Right atrium auricular region (tissue), 2 donors: ENCODE results near the gene KAZN. TPM values are rescaled to one million over a fixed set of nuclear protein-coding genes. Genes with fewer than 3 reads are reported as not detected.

ENCODE experiments used
- DNase-seq: peaks from one replicate; pipeline ENCODE4 v3.0.0-alpha.2; 2019; ENCODE audit warnings: low spot score
- H3K27ac ChIP-seq, 2 donors: fragments of 200-600 bp; sonication (generic); 1 replicate in 1 of 2; 2 replicates in 1 of 2; pipeline ENCODE4 v1.5.1; 2016 to 2019
- H3K27me3 ChIP-seq, 2 donors: fragments of 200-600 bp; sonication (generic); one replicate each; pipeline versions ENCODE4 v1.5.1 to v1.6.0; 2017 to 2019
- H3K36me3 ChIP-seq: fragments of 200-600 bp; sonication (generic); one replicate; pipeline ENCODE4 v1.5.1; 2016
- H3K4me1 ChIP-seq, 2 donors: fragments of 200-600 bp; sonication (generic); one replicate each; pipeline versions ENCODE4 v1.5.1 to v1.6.0; 2017 to 2019
- H3K4me3 ChIP-seq, 2 donors: fragments of 200-600 bp; sonication (generic); 1 replicate in 1 of 2; 2 replicates in 1 of 2; pipeline ENCODE4 v1.5.1; 2017 to 2019; ENCODE audit warnings: mild to moderate bottlenecking in 1 of 2, moderate library complexity in 1 of 2
- H3K9me3 ChIP-seq, 2 donors: fragments of 200-600 bp; sonication (generic); one replicate each; pipeline ENCODE4 v1.5.1; 2019
- total RNA-seq, 2 donors: library from RNA; depleted of rRNA; stranded (reverse); fragments of >200 nt; gene quantifications; one replicate each; pipeline ENCODE4 v1.1.0, GENCODE V29; 2016
- TF ChIP-seq, protein P1 (sequence below), 2 donors: fragments of 200-600 bp; sonication (generic); IDR thresholded peaks; one replicate each; pipeline ENCODE4 v1.5.1; 2019; ENCODE audit warnings: antibody characterized with exemption in 2 of 2

The KAZN gene
- total RNA-seq, 2 donors from 2014 or later: 3.9 to 6.8 TPM

DNA sequence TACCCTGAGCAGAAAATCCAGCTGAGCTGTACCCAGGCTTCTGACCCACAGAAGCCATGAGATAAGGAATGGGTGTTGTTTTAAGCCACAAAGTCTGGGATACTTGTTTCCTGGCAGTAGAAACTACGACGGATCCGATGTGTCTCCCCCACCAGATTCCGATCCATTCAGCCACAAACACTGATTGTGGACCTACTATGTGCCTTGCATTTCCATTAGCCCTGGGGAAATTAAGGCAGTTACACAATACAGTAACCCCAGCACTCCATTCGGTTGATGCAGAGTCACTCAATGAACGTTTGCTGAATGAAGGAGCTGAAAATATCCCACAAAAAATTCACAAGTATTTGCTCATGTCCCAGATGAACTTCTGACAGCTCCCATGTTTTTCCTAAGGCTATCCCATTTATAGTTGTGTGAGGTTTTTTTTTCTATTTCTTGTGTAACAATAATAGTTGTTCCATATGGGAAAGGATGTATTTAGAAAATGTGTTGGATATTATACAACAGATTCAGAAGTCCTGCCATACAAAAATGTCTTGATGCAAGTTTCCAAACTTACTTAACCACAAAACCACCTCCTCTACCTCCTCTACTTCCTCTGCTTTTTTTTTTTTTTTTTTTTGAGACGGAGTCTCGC is 29.6 kb upstream of the KAZN start:
- Histone ChIP-seq H3K4me1 (no peaks in the 10 kb centered on the region), H3K9me3 (peaks cover 0 to 18% of the 10 kb centered on the region in 2 donors), H3K27me3 (no peaks in the 10 kb centered on the region), H3K27ac (no peak overlapping the region), H3K4me3 (no peak overlapping the region), H3K36me3 (no peaks in the 10 kb centered on the region)
- no peak for DNase-seq
- TF ChIP-seq, protein P1, sequence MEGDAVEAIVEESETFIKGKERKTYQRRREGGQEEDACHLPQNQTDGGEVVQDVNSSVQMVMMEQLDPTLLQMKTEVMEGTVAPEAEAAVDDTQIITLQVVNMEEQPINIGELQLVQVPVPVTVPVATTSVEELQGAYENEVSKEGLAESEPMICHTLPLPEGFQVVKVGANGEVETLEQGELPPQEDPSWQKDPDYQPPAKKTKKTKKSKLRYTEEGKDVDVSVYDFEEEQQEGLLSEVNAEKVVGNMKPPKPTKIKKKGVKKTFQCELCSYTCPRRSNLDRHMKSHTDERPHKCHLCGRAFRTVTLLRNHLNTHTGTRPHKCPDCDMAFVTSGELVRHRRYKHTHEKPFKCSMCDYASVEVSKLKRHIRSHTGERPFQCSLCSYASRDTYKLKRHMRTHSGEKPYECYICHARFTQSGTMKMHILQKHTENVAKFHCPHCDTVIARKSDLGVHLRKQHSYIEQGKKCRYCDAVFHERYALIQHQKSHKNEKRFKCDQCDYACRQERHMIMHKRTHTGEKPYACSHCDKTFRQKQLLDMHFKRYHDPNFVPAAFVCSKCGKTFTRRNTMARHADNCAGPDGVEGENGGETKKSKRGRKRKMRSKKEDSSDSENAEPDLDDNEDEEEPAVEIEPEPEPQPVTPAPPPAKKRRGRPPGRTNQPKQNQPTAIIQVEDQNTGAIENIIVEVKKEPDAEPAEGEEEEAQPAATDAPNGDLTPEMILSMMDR (IDR thresholded peaks at IDR 0.05): no peak

DNA sequence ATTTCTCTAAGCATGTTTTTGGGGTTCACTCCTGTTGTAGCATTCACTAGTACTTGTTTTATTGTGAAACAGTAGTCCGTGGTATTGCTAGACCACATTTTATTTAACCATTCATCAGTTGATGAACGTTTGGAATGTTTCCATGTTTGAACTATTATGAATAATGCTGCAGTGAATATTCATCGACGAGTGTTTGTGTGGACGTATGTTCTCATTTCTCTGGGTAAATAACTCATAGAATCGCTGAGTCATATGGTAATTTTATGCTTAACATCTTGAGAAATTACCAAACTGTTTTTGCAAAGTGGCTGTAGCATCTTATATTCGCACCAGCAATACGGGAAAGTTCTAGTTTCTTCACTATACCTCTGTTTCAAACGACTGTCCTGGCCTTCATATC is 28.0 kb upstream of the KAZN start:
- peaks cover 0 to 13% of the 10 kb centered on the region in 2 donors for H3K9me3 ChIP-seq
- H3K4me1 ChIP-seq: no peaks in the 10 kb centered on the region
- H3K4me3 ChIP-seq: no peak overlapping the region
- no peak overlapping the region for H3K27ac ChIP-seq
- DNase-seq: no peak
- H3K27me3 ChIP-seq: no peaks in the 10 kb centered on the region
- TF ChIP-seq, protein P1 (IDR thresholded peaks at IDR 0.05): no peak
- no peaks in the 10 kb centered on the region for H3K36me3 ChIP-seq

DNA sequence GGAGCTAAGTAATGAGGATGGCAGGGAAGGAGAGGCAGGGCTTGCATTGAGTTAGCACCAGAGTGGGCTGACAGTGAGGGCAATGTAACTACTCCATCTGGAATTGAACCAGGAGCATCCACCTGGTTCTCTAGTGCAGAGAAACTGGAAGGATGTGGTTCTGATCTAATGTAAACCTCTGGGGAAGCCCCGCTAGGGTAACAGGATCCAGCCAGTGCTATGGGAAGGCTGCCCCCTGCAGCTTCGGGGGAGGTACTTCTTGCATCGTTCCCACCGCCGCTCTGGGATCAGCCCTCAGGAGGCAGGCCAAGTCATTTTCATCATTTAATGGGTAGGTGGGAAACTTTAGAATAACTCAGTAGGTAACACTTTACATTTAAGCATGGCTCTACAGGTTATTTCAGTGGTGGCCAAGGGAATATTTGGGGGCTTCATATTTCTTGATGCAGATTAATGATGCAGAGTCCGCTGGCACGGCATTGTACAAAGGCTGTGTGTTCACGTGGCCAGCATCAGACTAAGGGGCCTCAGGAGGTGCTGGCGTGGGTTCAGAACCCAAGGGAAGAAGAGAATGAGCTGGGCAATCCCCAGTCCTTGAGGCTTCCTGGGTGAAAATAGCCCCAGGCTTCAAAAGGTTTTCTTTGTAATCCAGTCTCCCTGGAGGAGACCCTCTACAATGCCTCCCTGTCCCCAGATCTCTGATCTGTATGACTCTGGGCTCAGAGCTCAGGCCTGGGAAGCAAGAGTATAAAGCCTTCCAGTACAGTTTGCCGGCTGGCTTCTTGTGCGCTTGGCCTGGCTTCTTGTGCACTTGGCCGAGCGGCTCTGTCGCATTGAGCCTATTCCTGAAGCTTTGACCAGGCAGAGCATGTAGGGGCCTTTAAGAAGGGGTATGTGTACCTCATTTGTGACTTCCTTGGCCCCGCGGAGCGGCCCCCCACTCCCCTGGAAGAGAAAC is 26.4 kb upstream of the KAZN start:
- H3K9me3 ChIP-seq: no peaks in the 10 kb centered on the region

DNA sequence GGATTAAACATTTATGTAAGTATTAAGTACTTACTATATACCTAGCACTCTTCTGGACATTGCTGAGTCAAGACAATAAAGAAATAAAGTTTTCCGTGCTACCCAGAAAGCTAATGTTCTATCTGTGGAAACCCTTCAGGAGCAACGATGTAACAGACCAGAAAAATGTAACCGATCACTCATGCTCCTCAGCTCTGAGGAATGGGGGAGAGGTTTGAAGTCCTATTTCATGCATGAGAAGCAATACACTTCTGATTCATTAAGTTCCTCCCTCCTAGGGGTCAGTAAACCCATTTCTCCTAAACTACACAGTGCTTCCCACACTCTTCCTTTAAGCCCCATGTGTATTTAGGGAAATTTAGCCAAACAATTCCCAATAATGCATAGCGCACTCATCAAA is 25.6 kb upstream of the KAZN start:
- Histone ChIP-seq H3K4me1 (no peaks in the 10 kb centered on the region), H3K4me3 (no peak overlapping the region), H3K27ac (no peak overlapping the region), H3K9me3 (no peaks in the 10 kb centered on the region), H3K36me3 (no peaks in the 10 kb centered on the region), H3K27me3 (no peaks in the 10 kb centered on the region)
- TF ChIP-seq, protein P1 (IDR thresholded peaks at IDR 0.05): no peak
- DNase-seq: no peak

More for the DNA sequence above, 26.4 kb upstream of the KAZN start:
- DNase-seq: no peak
- H3K4me3 ChIP-seq: no peak overlapping the region
- no peak overlapping the region for H3K27ac ChIP-seq
- no peaks in the 10 kb centered on the region for H3K4me1 ChIP-seq
- no peaks in the 10 kb centered on the region for H3K27me3 ChIP-seq
- TF ChIP-seq, protein P1 (IDR thresholded peaks at IDR 0.05): no peak
- no peaks in the 10 kb centered on the region for H3K36me3 ChIP-seq

- TF ChIP-seq, protein P1 (IDR thresholded peaks at IDR 0.05): no peak
- no peak overlapping the region for H3K27ac ChIP-seq
- no peaks in the 10 kb centered on the region for H3K27me3 ChIP-seq
- H3K36me3 ChIP-seq: no peaks in the 10 kb centered on the region
- no peaks in the 10 kb centered on the region for H3K4me1 ChIP-seq
- DNase-seq: no peak
- H3K9me3 ChIP-seq: peaks cover 0 to 4% of the 10 kb centered on the region in 2 donors
- no peak overlapping the region for H3K4me3 ChIP-seq
Measured at GRCh38 chr1:14576155-14576554, 22.3 kb upstream of the KAZN start.
